Loucy (cell line): ENCODE measurements around the gene MAST4.

ENCODE experiments used
- H2AFZ ChIP-seq: fragments of 200-600 bp; sonication (generic); 2 replicates; pipeline ENCODE4 v1.6.0; 2016; ENCODE audit warnings: antibody characterized with exemption, mild to moderate bottlenecking, low read length, moderate library complexity
- H3F3A ChIP-seq: fragments of 200-600 bp; 2 replicates; pipeline ENCODE4 v1.6.0; 2016; ENCODE audit warnings: antibody characterized with exemption, low read depth, mild to moderate bottlenecking
- H3K27me3 ChIP-seq: fragments of 200-600 bp; sonication (generic); 2 replicates; pipeline ENCODE4 v1.6.1; 2014; ENCODE audit warnings: low read length, mild to moderate bottlenecking; ENCODE audit not compliant: insufficient read depth, poor library complexity, severe bottlenecking
- H3K36me3 ChIP-seq: fragments of 200-600 bp; sonication (generic); 2 replicates; pipeline ENCODE4 v1.6.1; 2016; ENCODE audit warnings: low read length; ENCODE audit not compliant: insufficient read depth
- H3K4me1 ChIP-seq: fragments of 200-600 bp; sonication (generic); 2 replicates; pipeline ENCODE4 v1.5.1; 2014; ENCODE audit warnings: low read length, mild to moderate bottlenecking; ENCODE audit not compliant: insufficient read depth, poor library complexity, severe bottlenecking
- H3K4me2 ChIP-seq: fragments of 200-600 bp; sonication (generic); 2 replicates; pipeline ENCODE4 v1.6.0; 2014; ENCODE audit warnings: antibody characterized with exemption, low read length, low read depth, mild to moderate bottlenecking; ENCODE audit not compliant: poor library complexity, severe bottlenecking
- H3K4me3 ChIP-seq: fragments of 200-600 bp; sonication (generic); 2 replicates; pipeline ENCODE4 v1.5.1; 2014; ENCODE audit warnings: low read length, mild to moderate bottlenecking, mixed read lengths; ENCODE audit not compliant: poor library complexity, severe bottlenecking
- H3K79me2 ChIP-seq: fragments of 200-600 bp; sonication (generic); 2 replicates; pipeline ENCODE4 v1.6.1; 2014; ENCODE audit warnings: low read length; ENCODE audit not compliant: insufficient read depth
- H3K9ac ChIP-seq: fragments of 200-600 bp; sonication (generic); 2 replicates; pipeline ENCODE4 v1.6.0; 2014; ENCODE audit warnings: mild to moderate bottlenecking, low read depth, low read length, moderate library complexity; ENCODE audit not compliant: poor library complexity, severe bottlenecking
- H3K9me2 ChIP-seq: fragments of 200-600 bp; sonication (generic); replicated peaks from 2 replicates; pipeline ENCODE4 v1.6.1; 2016; ENCODE audit warnings: low read depth, low read length, mixed read lengths
- H3K9me3 ChIP-seq: fragments of 200-600 bp; sonication (generic); 2 replicates; pipeline ENCODE4 v1.6.1; 2014; ENCODE audit warnings: mild to moderate bottlenecking, antibody characterized with exemption, low read length, low read depth; ENCODE audit not compliant: insufficient read depth
- H4K20me1 ChIP-seq: fragments of 200-600 bp; sonication (generic); 2 replicates; pipeline ENCODE4 v1.6.0; 2014; ENCODE audit warnings: antibody characterized with exemption, low read length, mild to moderate bottlenecking; ENCODE audit not compliant: insufficient read depth, poor library complexity, severe bottlenecking
- CTCF ChIP-seq: fragments of 200-600 bp; sonication (generic); conservative IDR thresholded peaks from 2 replicates; pipeline ENCODE4 v1.5.1; 2014; ENCODE audit warnings: mild to moderate bottlenecking, antibody characterized with exemption, low read length
- EZH2phosphoT487 ChIP-seq: fragments of 200-600 bp; IDR thresholded peaks from 2 replicates; pipeline ENCODE4 v1.6.1; 2018; ENCODE audit warnings: antibody characterized with exemption, mild to moderate bottlenecking, moderate library complexity, borderline replicate concordance

Gene MAST4

GRCh38 chr5:66972004-66972403, 375.8 kb downstream of the MAST4 start:
- Histone ChIP-seq H3F3A (no peaks in the 10 kb centered on the region), H3K4me2 (no peak overlapping the region), H3K36me3 (no peaks in the 10 kb centered on the region), H3K79me2 (no peaks in the 10 kb centered on the region), H3K4me3 (no peak overlapping the region), H4K20me1 (no peaks in the 10 kb centered on the region), H3K9me3 (no peaks in the 10 kb centered on the region), H3K9ac (no peak overlapping the region), H3K9me2 (no peaks in the 10 kb centered on the region), H3K4me1 (no peaks in the 10 kb centered on the region), H3K27me3 (no peaks in the 10 kb centered on the region), H2AFZ (no peak overlapping the region)
- TF ChIP-seq CTCF (no peak), EZH2phosphoT487 (no peak)

- Histone ChIP-seq H3K9ac (no peak overlapping the region), H3K9me2 (no peaks in the 10 kb centered on the region), H2AFZ (no peak overlapping the region), H3K4me1 (no peaks in the 10 kb centered on the region), H3F3A (no peaks in the 10 kb centered on the region), H3K9me3 (no peaks in the 10 kb centered on the region), H3K27me3 (no peaks in the 10 kb centered on the region), H3K4me3 (no peak overlapping the region), H3K4me2 (no peak overlapping the region), H4K20me1 (no peaks in the 10 kb centered on the region), H3K79me2 (no peaks in the 10 kb centered on the region), H3K36me3 (no peaks in the 10 kb centered on the region)
- no peak for TF ChIP-seq EZH2phosphoT487
- no peak for TF ChIP-seq CTCF
These were observed 378.1 kb downstream of the MAST4 start for GRCh38 chr5:66974256-66974655.

GRCh38 chr5:66976108-66976507, 379.9 kb downstream of the MAST4 start:
- no peak for TF ChIP-seq EZH2phosphoT487
- TF ChIP-seq CTCF: no peak
- H3K27me3 ChIP-seq: no peaks in the 10 kb centered on the region
- no peaks in the 10 kb centered on the region for H3F3A ChIP-seq
- 0 out of 2 replicates have a peak overlapping the region, but pooled peaks have one; percentile 19 for H2AFZ ChIP-seq
- H3K4me3 ChIP-seq: no peak overlapping the region
- no peak overlapping the region for H3K9ac ChIP-seq
- H3K9me2 ChIP-seq: no peaks in the 10 kb centered on the region
- no peaks in the 10 kb centered on the region for H3K4me1 ChIP-seq
- no peaks in the 10 kb centered on the region for H3K36me3 ChIP-seq
- H3K79me2 ChIP-seq: no peaks in the 10 kb centered on the region
- no peaks in the 10 kb centered on the region for H3K9me3 ChIP-seq
- no peaks in the 10 kb centered on the region for H4K20me1 ChIP-seq
- H3K4me2 ChIP-seq: no peak overlapping the region
